Hematopoietic multipotent progenitor cell treated with erythropoietin and hydrocortisone succinate and interleukin-3 and kit ligand, for 4 days (in vitro differentiated cells): ENCODE results near the gene VCX.
"Not testable (repeated sequence)": the region's sequence is repeated elsewhere in the genome, so short reads cannot be mapped to it uniquely, and the experiment has no call there.

Source experiments
- DNase-seq: peaks from one replicate; pipeline ENCODE4 v3.0.0-alpha.2; 2015

Gene VCX

GRCh38 chrX:7842871-7843270 lies at the start of gene VCX:
Gene VCX (plus strand): TSS chrX:7843171. CDS start chrX:7843204, 33 bp downstream.
- not testable (repeated sequence) for DNase-seq

DNA sequence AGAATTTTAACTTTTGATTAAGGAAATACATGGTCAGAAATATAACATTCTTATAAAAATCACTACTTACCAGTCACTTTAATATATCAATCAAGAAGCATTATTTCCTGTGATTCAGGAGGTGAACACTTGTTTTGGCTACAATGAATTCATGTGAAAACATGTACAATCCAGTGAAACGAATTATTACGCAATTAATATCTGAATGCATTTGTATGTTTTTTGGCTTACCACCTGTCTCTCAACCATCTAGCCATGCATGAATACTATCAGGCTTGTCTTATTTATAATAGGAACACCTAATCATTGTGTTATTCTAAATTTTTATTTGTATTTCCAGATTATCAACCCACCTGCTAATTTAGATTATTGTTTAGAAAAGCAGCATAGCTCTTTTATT lies 44.6 kb upstream of the VCX start:
- no peak for DNase-seq

- DNase-seq = no peak
These were observed 41.3 kb upstream of the VCX start for GRCh38 chrX:7801711-7802110.

DNA sequence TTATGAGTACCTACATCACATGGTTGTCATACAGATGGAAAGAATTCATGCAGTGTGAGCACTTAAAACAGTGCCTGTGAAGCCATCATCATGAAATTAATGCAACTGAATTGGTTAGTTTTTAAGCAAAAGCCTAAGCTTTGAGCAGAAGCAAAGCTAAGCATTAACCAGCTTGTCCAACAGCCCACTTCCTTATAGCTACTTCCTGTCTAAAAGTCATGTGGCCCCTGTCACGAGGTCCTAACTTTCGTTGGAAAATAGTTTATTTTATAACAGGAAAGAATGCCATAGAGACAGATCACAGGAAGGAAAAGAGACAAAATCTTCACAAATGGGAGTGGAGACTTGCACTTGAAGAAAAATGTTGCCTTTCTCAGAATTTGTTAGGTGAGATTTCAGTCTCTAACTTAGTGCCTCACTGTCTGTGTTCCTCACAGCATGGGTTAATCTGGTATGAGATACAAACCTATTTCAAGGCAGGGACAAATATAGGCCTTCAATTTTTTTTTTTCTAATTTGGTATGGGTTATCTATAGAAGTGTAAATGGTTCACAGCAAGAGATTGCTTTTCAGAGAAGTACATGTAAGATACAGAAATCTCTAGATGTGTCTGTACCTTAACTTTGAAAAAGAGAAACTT lies 27.7 kb upstream of the VCX start:
- DNase-seq = no peak

- DNase-seq = peak; percentile 1
These were observed 14.4 kb upstream of the VCX start for GRCh38 chrX:7828594-7828993.

DNA sequence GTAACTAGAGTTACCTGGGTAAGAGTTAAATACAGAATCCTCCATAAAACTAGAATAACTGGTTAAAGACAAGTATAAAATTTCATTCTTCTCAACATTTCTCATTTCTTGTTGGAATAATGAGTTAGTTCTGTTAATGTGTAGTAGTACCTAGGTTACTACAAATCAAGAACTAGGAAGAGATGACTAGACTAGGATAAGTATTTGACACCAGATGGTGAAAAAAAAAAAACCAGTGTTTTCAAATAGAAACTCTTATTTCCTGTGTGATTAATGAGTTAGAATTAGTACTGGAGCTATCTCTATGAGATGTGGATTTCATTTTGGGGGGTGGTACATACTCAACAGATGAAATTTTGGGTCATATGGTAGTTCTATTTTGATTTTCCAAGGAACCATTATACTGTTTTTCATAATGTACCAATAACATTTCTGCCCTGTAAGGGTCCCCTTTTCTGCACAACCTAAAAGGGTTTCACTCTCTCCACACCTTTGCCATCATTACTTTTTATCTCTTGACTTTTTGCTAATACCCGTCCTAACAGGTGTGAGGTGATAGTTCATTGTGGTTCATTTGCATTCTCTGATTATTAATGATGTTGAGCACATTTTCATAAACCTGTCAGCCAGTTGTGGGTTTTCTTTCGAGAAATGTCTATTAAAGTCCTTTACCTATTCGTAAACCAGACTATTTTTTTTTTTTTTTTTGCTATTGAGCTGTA lies 1.7 kb upstream of the VCX start:
- DNase-seq = no peak

DNA sequence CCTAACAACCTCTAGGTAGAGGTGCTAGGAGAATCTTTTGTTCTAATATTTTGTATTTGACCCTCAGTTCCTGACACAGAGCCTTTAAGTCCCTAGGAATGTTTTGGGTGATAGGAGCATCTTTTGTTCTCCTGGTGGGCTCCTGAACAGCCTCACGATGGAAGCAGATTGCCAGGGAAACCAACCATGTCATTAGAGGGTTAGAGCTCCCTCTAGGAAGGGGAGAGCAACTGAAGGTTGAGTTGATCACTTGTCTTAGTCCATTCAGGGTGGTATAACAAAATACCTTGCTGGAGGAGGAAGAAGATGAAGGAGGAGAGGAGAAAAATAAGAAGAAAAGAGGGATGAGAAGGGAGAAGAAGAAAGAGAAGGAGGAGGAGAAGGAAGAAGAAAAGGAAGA lies 9.2 kb downstream of the VCX start:
- no peak for DNase-seq

GRCh38 chrX:7872042-7872441 lies 29.1 kb downstream of the VCX start:
- DNase-seq = no peak

DNA sequence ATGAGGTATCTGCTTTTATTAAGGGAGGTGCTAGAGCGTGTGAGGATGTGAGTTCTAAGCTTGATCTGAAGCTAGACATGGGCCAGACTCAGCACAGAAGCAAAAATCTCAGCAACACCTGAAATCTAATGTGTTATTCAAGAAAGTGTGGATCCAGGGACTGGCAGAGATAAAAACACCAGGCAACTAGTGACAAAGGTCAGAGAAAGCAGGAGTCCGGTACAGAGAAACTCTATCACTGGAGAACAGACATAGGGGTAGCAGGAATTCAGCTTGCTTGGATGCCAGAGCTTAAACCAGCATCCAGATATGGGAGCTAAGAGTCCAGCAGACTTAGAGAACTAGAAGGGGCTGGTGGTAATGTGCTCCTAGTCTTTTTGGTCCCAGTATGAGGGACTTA lies 34.0 kb downstream of the VCX start:
- no peak for DNase-seq

DNA sequence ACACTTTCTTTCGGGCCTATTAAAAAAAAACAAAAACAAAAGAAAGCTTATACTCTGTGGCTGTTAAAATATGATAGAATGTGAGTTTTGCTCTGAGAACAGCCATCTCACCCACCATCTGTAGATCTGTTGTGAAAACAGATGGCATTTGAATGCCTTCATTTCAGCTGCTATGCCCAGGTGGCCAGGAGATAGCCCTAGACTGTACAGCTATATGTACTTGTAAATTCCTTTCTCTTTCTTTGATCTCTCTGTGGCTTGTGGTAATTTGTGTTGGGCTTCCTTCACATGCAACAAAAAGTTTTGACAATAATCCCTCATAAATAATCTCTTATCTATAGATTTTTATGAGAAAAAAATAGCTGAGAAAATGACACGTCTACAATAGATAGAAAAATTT lies 46.2 kb downstream of the VCX start:
- DNase-seq = no peak

DNA sequence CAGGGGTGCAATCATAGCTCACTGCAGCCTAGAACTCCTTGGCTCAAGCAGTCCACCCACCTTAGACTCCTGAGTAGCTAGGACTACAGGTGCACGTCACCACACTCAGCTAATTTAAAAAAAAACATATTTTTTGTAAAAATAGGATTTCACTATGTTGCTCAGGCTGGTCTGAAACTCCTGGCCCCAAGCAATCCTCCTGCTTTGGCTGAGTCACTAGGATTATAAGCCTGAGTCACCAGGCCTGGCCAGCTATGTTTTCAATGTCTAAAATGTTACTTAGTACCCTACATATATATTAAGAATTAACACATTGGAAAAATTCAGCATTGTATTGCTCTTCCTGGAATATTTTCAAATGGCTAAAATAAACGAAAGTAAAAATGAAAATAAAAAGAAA lies 46.7 kb downstream of the VCX start:
- no peak for DNase-seq

DNA sequence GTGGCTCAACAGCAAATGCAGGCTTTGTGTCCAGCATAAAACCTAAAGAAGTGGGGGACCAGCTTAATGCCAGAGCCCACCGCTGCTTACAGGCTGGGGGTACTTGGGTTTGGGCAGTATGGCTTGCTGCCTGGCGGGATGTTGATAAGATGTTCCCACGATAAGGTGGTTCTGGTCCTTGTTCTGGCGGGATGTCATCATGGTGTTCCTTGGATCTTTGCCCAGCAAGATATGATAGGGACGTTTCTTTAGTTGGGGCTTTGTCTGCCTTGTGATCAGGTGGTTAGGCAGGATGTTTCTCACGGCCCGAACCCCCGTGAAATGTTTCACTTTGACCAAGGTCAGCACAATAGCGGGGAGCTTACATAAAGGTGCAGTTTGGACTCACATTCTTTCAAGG lies 49.0 kb downstream of the VCX start:
- DNase-seq = peak; percentile 1
